ENCODE results near the gene RAP1A. TPM values are rescaled to one million over a fixed set of nuclear protein-coding genes. Genes with fewer than 3 reads are reported as not detected.

Gene RAP1A
- total RNA-seq, 1 experiment from 2014 or later: 50.9 TPM

DNA sequence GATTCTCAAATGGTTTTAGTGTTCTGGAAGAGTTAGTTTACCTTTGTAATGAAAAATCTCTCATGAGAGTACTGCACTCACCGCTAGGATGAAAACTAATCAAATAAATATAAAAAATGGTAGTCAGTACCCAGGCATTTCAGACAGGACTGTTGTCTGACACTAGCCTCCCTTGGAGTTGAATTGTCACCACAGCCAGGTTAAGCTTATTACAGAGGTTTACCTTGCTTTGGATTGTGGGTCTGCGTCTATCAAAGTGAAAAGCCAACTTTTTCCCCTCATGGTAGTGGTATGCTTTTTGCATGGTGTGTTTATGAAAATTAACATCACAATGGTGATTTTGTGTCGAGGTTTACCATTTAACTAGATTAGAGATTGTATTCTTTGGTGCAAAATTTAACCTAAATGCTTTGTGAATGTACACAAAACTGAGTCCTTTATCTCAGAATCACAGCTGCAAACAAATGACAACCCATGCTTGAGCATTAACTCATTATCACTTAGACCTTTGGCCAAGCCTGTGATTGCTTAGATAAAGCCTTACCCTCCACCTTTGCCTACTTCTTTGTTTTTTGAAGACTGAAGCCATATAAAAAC lies 20.1 kb downstream of the RAP1A start:
- ChIA-PET POLR2A (ENCODE audit: low non-redundant PET) (no interaction called here), CTCF (no interaction called here)
- intact Hi-C loops (cut with micrococcal nuclease; ENCODE audit: unreplicated experiment): no loop called here
- DNase-seq (ENCODE audit: low spot score): no peak
- no peaks in the 10 kb centered on the region for H3K4me1 ChIP-seq (ENCODE audit: insufficient read depth, low read length, poor library complexity, severe bottlenecking)
- no peaks in the 10 kb centered on the region for H3K9me3 ChIP-seq (ENCODE audit: low read depth, low read length, poor library complexity, severe bottlenecking)
- no peaks in the 10 kb centered on the region for H3K27me3 ChIP-seq (replicated peaks; ENCODE audit: insufficient read depth, low read depth, low read length, poor library complexity)
- TF ChIP-seq, protein P1, sequence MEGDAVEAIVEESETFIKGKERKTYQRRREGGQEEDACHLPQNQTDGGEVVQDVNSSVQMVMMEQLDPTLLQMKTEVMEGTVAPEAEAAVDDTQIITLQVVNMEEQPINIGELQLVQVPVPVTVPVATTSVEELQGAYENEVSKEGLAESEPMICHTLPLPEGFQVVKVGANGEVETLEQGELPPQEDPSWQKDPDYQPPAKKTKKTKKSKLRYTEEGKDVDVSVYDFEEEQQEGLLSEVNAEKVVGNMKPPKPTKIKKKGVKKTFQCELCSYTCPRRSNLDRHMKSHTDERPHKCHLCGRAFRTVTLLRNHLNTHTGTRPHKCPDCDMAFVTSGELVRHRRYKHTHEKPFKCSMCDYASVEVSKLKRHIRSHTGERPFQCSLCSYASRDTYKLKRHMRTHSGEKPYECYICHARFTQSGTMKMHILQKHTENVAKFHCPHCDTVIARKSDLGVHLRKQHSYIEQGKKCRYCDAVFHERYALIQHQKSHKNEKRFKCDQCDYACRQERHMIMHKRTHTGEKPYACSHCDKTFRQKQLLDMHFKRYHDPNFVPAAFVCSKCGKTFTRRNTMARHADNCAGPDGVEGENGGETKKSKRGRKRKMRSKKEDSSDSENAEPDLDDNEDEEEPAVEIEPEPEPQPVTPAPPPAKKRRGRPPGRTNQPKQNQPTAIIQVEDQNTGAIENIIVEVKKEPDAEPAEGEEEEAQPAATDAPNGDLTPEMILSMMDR (conservative IDR thresholded peaks at IDR 0.05; ENCODE audit: low read depth, low read length): no peak
- TF ChIP-seq EZH2 (IDR thresholded peaks at IDR 0.05; ENCODE audit: borderline replicate concordance, low read depth, low read length, poor library complexity, severe bottlenecking): no peak
- no peak overlapping the region for H3K4me3 ChIP-seq (ENCODE audit: low read depth, low read length, poor library complexity, severe bottlenecking)
- no TSS peak for BruUV-seq (replicated peaks)
- H3K36me3 ChIP-seq (ENCODE audit: insufficient read depth, low read length, poor library complexity, severe bottlenecking): no peaks in the 10 kb centered on the region
- no peak overlapping the region for H3K27ac ChIP-seq (ENCODE audit: low read depth, low read length, poor library complexity, severe bottlenecking)

- ChIA-PET CTCF (no interaction called here), POLR2A (ENCODE audit: low non-redundant PET) (no interaction called here)
- no peak overlapping the region for H3K27ac ChIP-seq (ENCODE audit: low read depth, low read length, poor library complexity, severe bottlenecking)
- no peaks in the 10 kb centered on the region for H3K36me3 ChIP-seq (ENCODE audit: insufficient read depth, low read length, poor library complexity, severe bottlenecking)
- H3K4me3 ChIP-seq (ENCODE audit: low read depth, low read length, poor library complexity, severe bottlenecking): no peak overlapping the region
- no peak for TF ChIP-seq EZH2 (IDR thresholded peaks at IDR 0.05; ENCODE audit: borderline replicate concordance, low read depth, low read length, poor library complexity, severe bottlenecking)
- TF ChIP-seq, protein P1 (conservative IDR thresholded peaks at IDR 0.05; ENCODE audit: low read depth, low read length): no peak
- BruUV-seq (replicated peaks): no TSS peak
- H3K27me3 ChIP-seq (replicated peaks; ENCODE audit: insufficient read depth, low read depth, low read length, poor library complexity): no peaks in the 10 kb centered on the region
- intact Hi-C loops (cut with micrococcal nuclease; ENCODE audit: unreplicated experiment): no loop called here
- DNase-seq (ENCODE audit: low spot score): no peak
- H3K4me1 ChIP-seq (ENCODE audit: insufficient read depth, low read length, poor library complexity, severe bottlenecking): no peaks in the 10 kb centered on the region
- H3K9me3 ChIP-seq (ENCODE audit: low read depth, low read length, poor library complexity, severe bottlenecking): no peaks in the 10 kb centered on the region
Measured at GRCh38 chr1:111643097-111643496, 23.5 kb downstream of the RAP1A start.

DNA sequence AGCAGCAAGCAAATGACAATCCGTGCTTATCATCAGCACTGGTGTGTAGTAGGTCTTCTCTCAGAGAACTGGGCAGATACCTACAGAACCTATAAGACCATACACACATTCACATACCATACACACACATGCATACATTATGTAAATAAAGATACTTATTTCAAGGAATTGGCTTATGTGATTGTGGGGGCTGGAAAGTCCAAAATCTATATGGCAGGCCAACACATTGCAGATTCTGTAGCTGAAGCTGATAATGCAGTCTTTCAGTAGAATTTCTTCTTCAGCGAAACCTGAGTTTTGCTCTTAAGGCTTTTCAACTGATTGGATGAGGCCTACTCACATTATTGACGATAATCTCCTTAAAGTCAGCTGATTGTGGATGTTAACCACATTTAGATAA lies 24.1 kb downstream of the RAP1A start:
- ChIA-PET POLR2A (ENCODE audit: low non-redundant PET) (no interaction called here), CTCF (no interaction called here)
- no peak for TF ChIP-seq EZH2 (IDR thresholded peaks at IDR 0.05; ENCODE audit: borderline replicate concordance, low read depth, low read length, poor library complexity, severe bottlenecking)
- TF ChIP-seq, protein P1 (conservative IDR thresholded peaks at IDR 0.05; ENCODE audit: low read depth, low read length): no peak
- no peak for DNase-seq (ENCODE audit: low spot score)
- no peaks in the 10 kb centered on the region for H3K36me3 ChIP-seq (ENCODE audit: insufficient read depth, low read length, poor library complexity, severe bottlenecking)
- H3K4me3 ChIP-seq (ENCODE audit: low read depth, low read length, poor library complexity, severe bottlenecking): no peak overlapping the region
- no peak overlapping the region for H3K27ac ChIP-seq (ENCODE audit: low read depth, low read length, poor library complexity, severe bottlenecking)
- H3K9me3 ChIP-seq (ENCODE audit: low read depth, low read length, poor library complexity, severe bottlenecking): no peaks in the 10 kb centered on the region
- H3K27me3 ChIP-seq (replicated peaks; ENCODE audit: insufficient read depth, low read depth, low read length, poor library complexity): no peaks in the 10 kb centered on the region
- no peaks in the 10 kb centered on the region for H3K4me1 ChIP-seq (ENCODE audit: insufficient read depth, low read length, poor library complexity, severe bottlenecking)
- intact Hi-C loops (cut with micrococcal nuclease; ENCODE audit: unreplicated experiment): no loop called here
- no TSS peak for BruUV-seq (replicated peaks)

Data from A673 (cell line).